ENCODE data around the gene RFX7.
"Not testable (repeated sequence)": the region's sequence is repeated elsewhere in the genome, so short reads cannot be mapped to it uniquely, and the experiment has no call there.

RFX7 gene

DNA sequence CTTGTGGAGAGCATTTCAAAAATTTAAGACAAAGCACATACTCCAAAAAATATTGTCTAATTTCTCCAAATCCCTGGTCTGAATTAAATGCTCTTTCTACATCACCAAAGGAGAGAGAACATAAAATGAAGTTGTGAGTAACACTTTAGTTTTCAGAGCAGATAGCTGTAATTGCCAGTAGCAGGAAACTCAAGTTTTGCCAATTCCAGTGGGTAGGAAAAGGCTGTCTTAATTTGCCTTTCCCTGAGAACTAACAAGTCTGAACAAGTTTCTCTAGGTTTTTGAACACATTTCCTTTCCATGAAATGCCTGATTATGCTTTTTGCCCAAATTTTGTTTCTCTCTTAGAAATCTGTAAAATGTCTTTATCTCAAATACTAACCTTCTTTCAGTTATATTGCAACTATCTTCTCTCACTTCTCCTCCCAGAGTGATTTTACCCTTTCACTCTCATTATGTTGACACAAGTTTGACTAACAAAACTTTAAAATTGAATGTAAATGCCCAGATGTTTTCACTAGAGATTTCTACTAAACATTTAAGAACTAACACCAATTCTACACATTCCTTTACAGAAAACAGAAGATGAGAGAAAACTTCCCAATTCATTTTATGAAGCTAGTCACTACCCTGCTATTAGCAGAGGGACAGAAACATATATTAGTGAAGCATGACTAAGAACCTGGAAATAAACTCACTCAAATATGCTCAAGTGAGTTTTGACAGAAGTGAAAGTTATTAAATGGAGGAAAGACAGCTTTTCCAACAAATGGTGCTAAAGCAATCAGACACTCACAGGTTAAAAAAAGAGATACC, 38.4 kb downstream of the RFX7 start:
- no peak for DNase-seq (ENCODE audit: low read depth in 2 of 3, low spot score in 2 of 3)

DNA sequence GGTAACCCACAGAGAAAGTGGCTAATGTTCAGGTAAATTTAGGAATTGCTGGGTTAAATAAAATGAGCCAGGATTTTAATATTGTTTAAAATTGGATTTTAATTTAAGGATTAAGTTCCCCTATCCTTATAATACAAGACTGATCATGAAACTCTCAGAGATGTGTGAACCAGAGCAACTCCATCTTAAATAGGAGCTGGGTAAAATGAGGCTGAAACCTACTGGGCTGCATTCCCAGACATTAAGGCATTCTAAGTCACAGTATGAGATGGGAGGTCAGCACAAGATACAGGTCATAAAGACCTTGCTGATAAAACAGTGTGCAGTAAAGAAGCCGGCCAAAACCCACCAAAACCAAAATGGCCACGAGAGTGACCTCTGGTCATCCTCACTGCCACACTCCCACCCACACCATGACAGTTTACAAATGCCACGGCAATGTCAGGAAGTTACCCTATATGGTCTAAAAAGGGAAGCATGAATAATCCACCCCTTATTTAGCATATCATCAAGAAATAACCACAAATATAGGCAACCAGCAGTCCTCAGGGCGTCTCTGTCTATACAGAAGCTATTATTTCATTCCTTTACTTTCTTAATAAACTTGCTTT, 40.3 kb downstream of the RFX7 start:
- not testable (repeated sequence) for DNase-seq (ENCODE audit: low read depth in 2 of 3, low spot score in 2 of 3)

DNA sequence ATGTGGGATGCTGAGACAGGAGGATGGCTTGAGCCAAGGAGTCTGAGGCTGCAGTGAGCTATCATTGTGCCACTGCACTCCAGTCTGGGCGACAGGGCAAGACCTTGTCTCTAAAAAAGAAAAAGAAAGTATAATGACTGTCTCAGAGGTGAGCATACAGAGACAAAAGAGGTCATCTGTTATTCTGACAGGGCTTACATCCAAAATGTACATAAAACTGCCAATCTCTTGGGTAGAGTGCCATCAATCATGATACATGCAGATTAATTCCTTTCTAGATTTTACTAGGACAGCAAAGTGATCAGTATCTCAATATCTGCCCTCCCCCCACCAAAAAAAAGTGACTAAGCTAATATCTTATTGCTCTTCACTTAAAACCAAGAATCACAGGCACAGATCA, 41.0 kb downstream of the RFX7 start:
- DNase-seq (ENCODE audit: low read depth in 2 of 3, low spot score in 2 of 3), result no peak

DNA sequence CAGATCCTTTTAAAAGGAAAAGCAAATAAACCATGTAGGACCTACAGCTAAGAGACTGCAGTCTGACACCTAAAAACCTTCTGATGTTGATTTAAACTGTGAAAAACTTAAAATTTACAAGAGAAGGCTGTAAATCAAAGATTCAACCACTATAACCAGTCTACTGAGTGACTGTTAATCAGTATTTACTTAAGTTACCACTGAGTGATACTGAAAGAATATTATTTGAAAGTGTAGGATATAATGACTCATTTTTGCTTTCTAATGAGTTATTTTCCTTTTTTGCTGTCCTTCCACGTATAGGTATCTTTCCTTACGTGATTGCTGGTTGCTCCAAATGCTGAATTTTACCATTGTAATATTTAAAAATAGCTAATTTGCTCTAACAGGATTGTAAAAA, 44.6 kb downstream of the RFX7 start:
- no peak for DNase-seq (ENCODE audit: low read depth in 2 of 3, low spot score in 2 of 3)

DNA sequence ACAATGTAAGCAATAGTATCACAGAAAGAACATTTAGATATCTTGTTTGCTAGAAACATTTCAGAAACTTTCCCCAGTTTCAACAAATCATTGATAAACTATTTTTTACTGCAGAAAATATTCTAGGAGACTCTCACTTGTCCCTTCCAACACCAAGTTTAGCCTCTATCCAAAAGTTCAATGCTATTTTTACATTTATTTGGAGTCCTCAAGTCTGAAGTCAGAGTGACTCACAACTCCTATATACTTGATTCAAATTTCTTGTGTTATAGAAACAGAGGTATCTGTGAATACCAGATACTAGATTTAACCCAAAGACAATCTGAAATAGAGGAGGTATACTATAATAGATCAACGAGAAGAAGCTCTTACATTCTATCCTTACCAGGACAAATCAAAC, 49.6 kb downstream of the RFX7 start:
- no peak for DNase-seq (ENCODE audit: low read depth in 2 of 3, low spot score in 2 of 3)

DNA sequence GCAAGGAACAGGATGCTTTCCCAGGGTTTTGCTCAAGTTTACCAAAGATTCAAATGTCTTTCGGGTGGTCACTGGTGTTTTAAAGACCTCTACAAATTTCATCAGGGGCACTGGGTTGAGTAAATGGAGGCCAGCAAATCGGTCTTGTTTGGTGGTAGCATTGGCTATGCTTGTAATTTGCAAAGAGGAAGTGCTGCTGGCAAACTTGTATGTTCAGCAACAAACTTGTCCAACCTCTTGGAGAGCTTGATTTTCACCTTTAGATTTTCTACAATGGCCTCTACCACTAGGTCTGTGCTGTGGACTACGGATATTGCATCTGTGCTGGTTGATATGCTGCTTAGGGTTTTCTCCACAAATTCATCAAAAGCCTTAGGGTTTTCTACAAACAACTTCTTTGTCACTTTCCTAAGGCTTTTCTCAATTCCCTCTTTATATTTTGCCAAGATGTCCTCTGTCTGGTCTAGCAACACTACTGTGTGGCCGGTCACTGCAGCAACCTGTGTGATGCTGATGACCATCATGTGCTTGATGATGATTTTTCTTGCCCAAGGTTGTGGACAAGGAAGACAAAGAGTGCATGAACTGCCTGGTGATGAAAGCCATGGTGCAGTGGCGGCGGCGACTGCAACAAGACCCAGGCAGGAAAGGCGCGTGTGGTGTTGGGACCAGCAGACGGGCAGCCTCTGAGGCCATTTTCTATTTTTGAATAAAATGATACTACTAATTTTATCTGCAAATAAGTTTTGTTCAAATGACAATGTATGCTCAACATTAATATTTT, 50.8 kb downstream of the RFX7 start:
- no peak for DNase-seq (ENCODE audit: low read depth in 2 of 3, low spot score in 2 of 3)

DNA sequence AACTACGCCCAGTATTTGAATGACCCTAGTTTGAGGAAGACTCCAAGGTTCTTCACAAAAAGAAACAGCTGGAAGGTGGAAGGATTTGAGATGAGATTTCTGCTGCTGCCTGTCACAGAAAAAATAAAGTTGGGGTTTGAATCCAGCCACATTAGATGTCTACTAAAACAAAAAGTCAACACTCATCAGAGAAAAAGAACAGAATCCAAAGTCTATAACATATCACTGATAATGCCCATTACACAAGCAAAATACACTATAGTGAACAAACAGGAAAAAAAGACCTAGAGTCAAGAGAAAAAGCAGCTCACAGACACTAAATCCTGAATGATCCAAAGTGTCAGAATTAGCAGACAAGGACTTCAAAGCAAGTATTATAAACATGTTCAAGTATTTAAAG, 56.0 kb downstream of the RFX7 start:
- no peak for DNase-seq (ENCODE audit: low read depth in 2 of 3, low spot score in 2 of 3)

DNA sequence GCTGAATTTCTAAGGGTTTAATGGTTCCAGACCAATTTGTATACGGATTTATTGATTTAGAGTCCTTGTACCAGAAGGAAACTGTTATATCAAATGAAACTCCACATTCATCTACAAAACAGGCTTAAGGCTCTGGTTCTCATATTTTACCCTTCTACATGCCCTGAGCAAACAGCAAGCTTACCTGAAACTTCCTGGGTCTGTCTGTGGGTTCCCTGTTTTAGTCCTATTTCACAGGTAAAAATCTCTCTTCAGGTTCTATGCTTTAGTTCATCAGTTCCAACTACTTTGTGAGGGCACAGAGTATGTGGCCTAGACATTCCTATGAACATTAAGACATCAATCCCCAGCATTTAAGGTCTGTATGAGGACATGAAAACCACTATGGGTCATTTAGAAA, 57.7 kb downstream of the RFX7 start:
- DNase-seq (ENCODE audit: low read depth in 2 of 3, low spot score in 2 of 3), result no peak

DNA sequence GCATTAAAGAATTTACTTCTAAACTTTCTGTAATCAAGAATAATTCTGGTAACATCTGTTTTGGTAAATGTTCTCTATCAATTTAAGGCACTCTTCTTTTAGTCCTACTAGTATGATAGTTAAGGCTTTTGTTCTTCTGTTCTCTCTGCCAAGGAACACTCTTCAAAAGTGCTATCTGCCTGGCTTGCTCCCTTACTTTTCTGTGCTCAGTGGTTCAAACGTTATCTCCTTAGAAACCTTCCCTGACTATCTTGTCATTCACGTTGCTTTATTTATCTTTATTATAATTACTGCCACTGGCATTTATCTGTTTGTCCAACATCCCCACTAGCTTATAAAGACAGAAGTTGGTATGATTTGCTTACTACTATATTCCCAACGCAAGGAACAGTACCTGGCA, 59.2 kb downstream of the RFX7 start:
- no peak for DNase-seq (ENCODE audit: low read depth in 2 of 3, low spot score in 2 of 3)

DNA sequence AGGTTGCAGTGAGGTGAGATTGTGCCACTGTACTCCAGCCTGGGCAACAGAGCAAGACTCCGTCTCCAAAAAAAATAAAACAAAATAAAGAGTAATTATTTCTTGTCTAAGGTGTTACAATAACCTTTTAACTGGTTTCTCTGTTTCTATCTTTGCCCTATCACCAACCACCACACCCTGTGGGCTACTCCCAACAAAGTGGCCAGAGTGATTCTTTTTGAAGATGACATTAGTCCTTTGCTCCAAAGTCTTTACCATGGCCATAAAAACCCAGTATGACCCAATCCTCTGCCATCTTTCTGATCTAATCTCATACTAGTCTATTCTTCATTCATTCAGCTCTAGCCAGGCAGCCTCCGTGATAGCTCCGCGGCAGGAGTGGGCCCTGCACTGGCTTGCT, 62.8 kb downstream of the RFX7 start:
- DNase-seq (ENCODE audit: low read depth in 2 of 3, low spot score in 2 of 3), result no peak

DNA sequence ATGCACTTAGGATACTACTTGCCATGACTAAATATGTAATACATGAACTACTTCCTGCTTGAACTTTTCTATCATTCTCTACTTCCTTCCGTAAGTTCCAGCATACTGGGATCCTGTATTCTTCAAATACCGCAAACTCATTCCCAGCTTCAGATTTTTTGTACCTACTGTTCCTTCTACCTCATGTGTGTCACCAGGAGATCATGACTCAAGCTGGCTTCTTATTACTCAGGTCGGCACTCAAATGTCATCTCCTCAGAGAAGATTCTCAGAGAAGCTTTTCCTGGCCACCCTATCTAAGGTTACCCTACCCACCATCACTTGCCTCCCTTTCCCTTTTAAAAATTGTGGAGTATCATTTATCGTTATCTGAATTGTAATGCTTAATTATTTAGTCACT, 66.7 kb downstream of the RFX7 start:
- no peak for DNase-seq (ENCODE audit: low read depth in 2 of 3, low spot score in 2 of 3)

DNA sequence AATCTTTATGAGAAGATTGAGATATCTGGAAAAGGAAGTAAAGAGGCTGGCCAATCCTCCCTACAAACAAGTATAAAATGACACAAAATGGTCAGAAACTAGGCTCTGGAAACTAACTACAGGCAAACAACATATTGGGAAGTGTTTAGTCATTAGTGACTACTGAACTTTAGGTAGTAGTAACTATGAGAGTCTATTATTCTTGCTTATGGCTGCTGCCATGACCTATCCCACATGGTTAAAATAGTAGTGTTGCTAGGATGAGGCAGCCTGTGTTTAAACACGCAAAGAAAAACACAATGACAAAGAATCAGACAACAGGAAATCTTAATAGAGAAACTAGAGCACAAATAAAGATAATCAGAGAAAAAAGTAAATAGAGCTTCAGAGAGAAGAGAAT, 67.9 kb downstream of the RFX7 start:
- DNase-seq (ENCODE audit: low read depth in 2 of 3, low spot score in 2 of 3), result no peak

DNA sequence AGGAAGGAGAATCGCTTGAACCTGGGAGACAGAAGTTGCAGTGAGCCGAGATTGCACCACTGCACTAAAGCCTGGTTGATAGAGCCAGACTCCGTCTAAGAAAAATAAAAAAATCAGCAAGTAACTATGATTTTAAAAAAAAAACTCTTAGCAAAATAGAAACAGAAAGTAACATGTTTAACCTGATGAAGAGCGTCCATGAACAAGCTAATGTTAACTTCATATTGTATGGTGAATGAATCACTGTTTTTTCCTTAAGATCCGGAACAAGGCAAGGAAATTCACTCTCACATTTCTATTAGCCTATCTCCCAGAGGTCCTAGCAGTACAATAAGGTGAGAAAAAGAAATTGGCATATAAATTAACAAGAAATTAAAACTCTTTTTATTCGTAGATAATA, 69.0 kb downstream of the RFX7 start:
- no peak for DNase-seq (ENCODE audit: low read depth in 2 of 3, low spot score in 2 of 3)

DNA sequence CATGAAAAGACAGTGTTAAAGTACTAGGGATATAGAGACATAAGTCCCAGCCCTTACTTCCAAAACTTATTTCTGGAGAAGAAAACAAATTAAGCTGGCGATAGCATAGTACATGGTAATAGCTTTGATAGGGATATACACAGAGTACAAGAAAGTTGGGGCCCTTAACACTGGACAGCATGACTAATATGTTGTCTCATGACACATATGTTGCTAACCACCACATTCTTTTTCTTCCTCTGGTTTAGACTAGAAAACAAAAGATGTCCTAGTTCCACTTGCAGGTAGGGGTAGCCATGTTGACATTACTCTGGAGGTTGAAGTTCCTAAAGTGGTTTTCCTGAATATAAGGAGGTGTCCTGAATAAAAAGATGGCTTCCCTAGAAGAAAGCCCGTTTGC, 75.3 kb downstream of the RFX7 start:
- no peak for DNase-seq (ENCODE audit: low read depth in 2 of 3, low spot score in 2 of 3)

DNA sequence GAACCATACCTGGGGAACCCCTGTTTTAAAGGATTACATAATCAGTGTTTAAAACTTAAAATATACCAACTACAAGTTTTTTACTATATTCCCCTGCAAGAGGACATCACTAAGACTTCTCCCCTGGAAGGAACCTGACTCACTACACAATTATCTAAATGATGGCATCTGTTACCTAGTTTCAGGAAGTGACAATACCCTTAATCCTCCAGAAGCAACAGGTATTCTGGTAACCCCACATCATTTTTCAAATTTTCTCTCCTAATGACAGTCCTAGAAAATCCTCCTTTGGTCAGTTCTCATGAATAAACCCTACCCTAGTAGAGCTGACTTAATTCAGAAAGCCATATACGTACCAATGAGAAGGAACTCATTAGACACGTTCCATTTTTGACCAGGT, 78.4 kb downstream of the RFX7 start:
- no peak for DNase-seq (ENCODE audit: low read depth in 2 of 3, low spot score in 2 of 3)

DNA sequence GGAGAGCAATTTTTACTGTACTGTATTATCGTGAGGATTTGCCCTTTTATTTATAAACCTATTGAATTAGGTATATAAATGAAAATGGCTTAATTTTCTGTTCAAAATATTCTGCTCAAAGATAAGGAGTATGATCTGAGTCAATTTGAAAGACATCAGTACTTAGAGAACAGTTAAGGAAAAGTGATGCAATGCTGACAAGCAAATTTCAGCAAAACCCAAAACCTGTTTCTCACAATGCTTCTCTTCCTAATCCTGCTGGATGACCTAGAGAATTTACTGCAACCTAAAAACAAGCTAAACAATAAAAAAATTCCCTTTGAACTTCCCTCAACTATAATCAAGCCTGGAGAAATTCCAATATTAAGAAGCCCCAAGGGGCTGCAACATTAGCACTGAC, 82.7 kb downstream of the RFX7 start:
- DNase-seq (ENCODE audit: low read depth in 2 of 3, low spot score in 2 of 3), result no peak

DNA sequence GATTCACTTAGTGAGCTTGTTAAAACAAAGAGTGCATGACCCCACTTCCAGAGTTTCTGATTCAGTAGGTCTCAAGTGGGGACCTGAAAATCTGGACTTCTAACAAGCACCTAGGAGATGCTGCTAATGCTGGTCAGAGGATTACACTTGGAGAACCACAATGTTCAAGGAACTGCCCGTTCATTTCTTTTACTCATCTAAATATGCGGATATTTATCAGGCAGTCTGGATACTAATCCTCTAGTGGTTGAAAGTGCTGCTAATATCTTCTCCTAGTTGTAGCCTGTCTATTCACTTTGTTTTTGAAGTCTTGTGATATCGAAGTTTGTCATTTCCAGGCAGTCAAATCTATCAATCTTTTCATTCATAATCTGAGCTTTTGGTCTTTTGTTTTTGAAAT, 86.8 kb downstream of the RFX7 start:
- no peak for DNase-seq (ENCODE audit: low read depth in 2 of 3, low spot score in 2 of 3)

DNA sequence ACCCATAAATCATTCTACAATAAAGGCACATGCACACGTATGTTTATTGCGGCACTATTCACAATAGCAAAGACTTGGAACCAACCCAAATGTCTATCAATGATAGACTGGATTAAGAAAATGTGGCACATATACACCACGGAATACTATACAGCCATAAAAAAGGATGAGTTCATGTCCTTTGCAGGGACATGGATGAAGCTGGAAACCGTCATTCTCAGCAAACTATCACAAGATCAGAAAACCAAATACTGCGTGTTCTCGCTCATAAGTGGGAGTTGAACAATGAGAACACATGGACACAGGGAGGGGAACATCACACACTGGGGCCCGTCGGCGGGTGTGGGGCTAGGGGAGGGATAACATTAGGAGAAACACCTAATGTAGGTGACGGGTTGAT, 88.4 kb downstream of the RFX7 start:
- DNase-seq (ENCODE audit: low read depth in 2 of 3, low spot score in 2 of 3), result not testable (repeated sequence)

DNA sequence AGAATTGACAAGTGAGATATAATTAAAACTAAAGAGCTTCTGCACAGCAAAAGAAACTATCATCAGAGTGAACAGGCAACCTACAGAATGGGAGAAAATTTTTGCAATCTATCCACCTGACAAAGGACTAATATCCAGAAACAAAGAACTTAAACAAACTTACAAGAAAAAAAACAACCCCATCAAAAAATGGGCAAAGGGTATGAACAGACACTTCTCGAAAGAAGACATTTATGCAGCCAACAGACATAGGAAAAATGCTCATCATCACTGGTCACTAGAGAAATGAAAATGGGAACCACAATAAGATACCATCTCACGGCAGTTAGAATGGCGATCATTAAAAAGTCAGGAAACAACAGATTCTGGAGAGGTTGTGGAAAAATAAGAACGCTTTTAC, 88.9 kb downstream of the RFX7 start:
- not testable (repeated sequence) for DNase-seq (ENCODE audit: low read depth in 2 of 3, low spot score in 2 of 3)

DNA sequence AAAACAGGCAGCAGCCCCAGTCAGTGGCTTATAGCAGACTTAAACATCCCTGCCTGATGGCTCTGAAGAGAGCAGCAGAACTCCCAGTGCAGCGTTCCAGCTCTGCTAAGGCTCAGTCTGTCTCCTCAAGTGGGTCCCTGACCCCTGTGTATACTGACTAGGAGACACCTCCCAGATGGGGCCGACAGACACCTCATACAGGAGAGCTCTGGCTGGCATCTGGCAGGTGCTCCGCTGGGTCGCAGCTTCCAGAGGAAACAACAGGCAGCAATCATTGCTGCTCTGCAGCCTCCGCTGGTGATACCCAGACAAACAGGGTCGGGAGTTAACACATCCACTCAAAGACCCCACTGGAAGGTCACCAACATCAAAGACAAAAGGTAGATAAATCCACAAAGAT, 93.5 kb downstream of the RFX7 start:
- no peak for DNase-seq (ENCODE audit: low read depth in 2 of 3, low spot score in 2 of 3)

DNA sequence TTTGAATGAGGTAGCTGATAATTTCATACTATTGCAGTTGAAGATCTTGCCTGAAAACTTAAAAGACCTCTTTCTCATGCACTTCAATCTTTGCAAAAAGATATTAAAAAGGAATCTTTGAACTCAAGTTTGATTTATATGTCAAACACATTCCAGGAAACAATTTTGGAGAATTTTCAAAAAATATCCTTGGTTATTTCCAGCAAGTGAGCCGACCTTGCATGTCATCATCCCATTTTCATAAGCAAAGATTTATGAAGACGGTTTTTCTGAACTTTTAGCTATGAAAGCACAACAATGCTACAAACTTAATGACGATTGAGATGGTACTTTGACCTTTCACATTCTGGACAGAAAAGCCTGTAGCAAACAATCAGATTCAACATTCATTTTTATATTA, 95.6 kb downstream of the RFX7 start:
- DNase-seq (ENCODE audit: low read depth in 2 of 3, low spot score in 2 of 3), result no peak

DNA sequence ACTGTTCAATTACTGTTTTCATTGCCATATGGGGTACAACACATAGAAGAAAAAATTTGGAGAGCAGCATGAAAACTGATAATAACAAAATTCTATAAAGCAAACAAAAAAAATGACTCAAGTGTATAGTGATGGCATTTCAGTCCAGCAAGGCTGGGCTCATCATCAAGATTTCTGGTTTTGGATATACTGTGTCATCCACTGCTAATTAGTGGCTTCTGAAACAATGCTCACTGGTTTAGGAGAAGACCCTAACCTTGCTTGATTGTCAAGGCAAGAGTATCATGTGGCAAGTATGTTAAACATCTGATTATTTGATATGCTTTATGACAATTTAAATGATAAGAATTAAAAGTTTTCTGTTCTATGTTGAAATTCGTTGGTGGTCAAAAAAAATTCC, 96.9 kb downstream of the RFX7 start:
- no peak for DNase-seq (ENCODE audit: low read depth in 2 of 3, low spot score in 2 of 3)

Measured in activated CD8-positive, alpha-beta memory T cell treated with anti-CD3 and anti-CD28 coated beads for 48 hours (primary cell).